Upper lobe of right lung (tissue), 1 donor: Measurements from ENCODE around the gene PLSCR3. TPM values are rescaled to one million over a fixed set of nuclear protein-coding genes. Genes with fewer than 3 reads are reported as not detected.

Experiments
- ATAC-seq: fragments of 200-7000 bp; cut with Tn5 transposase; one replicate; pipeline ENCODE4 v1.9.1; 2020; ENCODE audit warnings: mild to moderate bottlenecking, moderate library complexity
- DNase-seq: peaks from one replicate; pipeline ENCODE4 v3.0.0-alpha.2; 2020
- H3K27ac ChIP-seq: fragments of 200-600 bp; one replicate; pipeline ENCODE4 v1.8.0; 2022
- H3K27me3 ChIP-seq: fragments of 200-600 bp; one replicate; pipeline ENCODE4 v1.8.0; 2022; ENCODE audit warnings: mild to moderate bottlenecking
- H3K36me3 ChIP-seq: fragments of 200-600 bp; one replicate; pipeline ENCODE4 v1.8.0; 2022
- H3K4me1 ChIP-seq: fragments of 200-600 bp; one replicate; pipeline ENCODE4 v1.8.0; 2022
- H3K4me3 ChIP-seq: fragments of 200-600 bp; one replicate; pipeline ENCODE4 v1.8.0; 2022; ENCODE audit warnings: mild to moderate bottlenecking
- H3K9me3 ChIP-seq: fragments of 200-600 bp; one replicate; pipeline ENCODE4 v1.8.0; 2022
- CTCF ChIP-seq: fragments of 200-600 bp; IDR thresholded peaks from one replicate; pipeline ENCODE4 v1.8.0; 2022; ENCODE audit warnings: antibody characterized with exemption
- intact Hi-C: fragments of 100-400 bp; cut with DNase I; formaldehyde crosslinking; loops from one replicate; pipeline ENCODE4 v1.11.0; 2022
- total RNA-seq: library from RNA; stranded (reverse); fragmentation: NEBNext Ultra II Directional; extraction: Animal tissue kit (Norgen Biotek cat#: 25700); gene quantifications from one replicate; pipeline ENCODE4 v1.2.1, GENCODE V29; 2021
- donor health status: DM: no; HTN: yes; CAD: no; lungs with severe emphysema.

PLSCR3 gene
- total RNA-seq, 1 donor from 2014 or later, result 30.3 TPM

- no peak for TF ChIP-seq CTCF
- DNase-seq, result no peak
Measured at GRCh38 chr17:7384489-7385081, 9.7 kb downstream of the PLSCR3 start.

GRCh38 chr17:7383742-7384488 lies 10.4 kb downstream of the PLSCR3 start:
- Histone ChIP-seq H3K27ac (peak overlapping the region; percentile 3), H3K4me3 (peak overlapping the region; percentile 48), H3K27me3 (no peaks in the 10 kb centered on the region), H3K4me1 (peaks cover 14% of the 10 kb centered on the region), H3K9me3 (no peaks in the 10 kb centered on the region), H3K36me3 (peaks cover 8% of the 10 kb centered on the region)
- ATAC-seq (peak; percentile 47), DNase-seq (no peak)
- intact Hi-C loops, result no loop called here
- TF ChIP-seq CTCF, result no peak

More at GRCh38 chr17:7384489-7385081, 9.7 kb downstream of the PLSCR3 start:
- H3K9me3 ChIP-seq, result no peaks in the 10 kb centered on the region
- intact Hi-C loops, result no loop called here
- no peaks in the 10 kb centered on the region for H3K27me3 ChIP-seq
- H3K27ac ChIP-seq, result peak overlapping the region; percentile 3
- ATAC-seq, result no peak
- peaks cover 14% of the 10 kb centered on the region for H3K4me1 ChIP-seq
- peaks cover 14% of the 10 kb centered on the region for H3K36me3 ChIP-seq
- peak overlapping the region; percentile 48 for H3K4me3 ChIP-seq

- Histone ChIP-seq H3K9me3 (no peaks in the 10 kb centered on the region), H3K27me3 (no peaks in the 10 kb centered on the region), H3K36me3 (peaks cover 2% of the 10 kb centered on the region), H3K4me3 (peak overlapping the region; percentile 48), H3K4me1 (peaks cover 14% of the 10 kb centered on the region), H3K27ac (no peak overlapping the region)
- DNase-seq, result no peak
- no peak for TF ChIP-seq CTCF
- intact Hi-C loops, result no loop called here
- ATAC-seq, result no peak
Measured at GRCh38 chr17:7383371-7383741, 11.0 kb downstream of the PLSCR3 start.

GRCh38 chr17:7382901-7383300 lies 11.4 kb downstream of the PLSCR3 start:
- Histone ChIP-seq H3K27me3 (no peaks in the 10 kb centered on the region), H3K36me3 (no peaks in the 10 kb centered on the region), H3K9me3 (no peaks in the 10 kb centered on the region), H3K4me1 (peaks cover 14% of the 10 kb centered on the region), H3K27ac (no peak overlapping the region), H3K4me3 (no peak overlapping the region)
- no peak for DNase-seq
- intact Hi-C loops, result no loop called here
- no peak for ATAC-seq
- no peak for TF ChIP-seq CTCF

GRCh38 chr17:7380855-7381683 lies 13.3 kb downstream of the PLSCR3 start, which contains the start of gene TNK1:
TNK1 (plus strand) TSS chr17:7381089; CDS start chr17:7382927, 1,838 bp downstream.
- no peak for TF ChIP-seq CTCF
- H3K27me3 ChIP-seq, result no peaks in the 10 kb centered on the region
- H3K36me3 ChIP-seq, result no peaks in the 10 kb centered on the region
- peaks cover 14% of the 10 kb centered on the region for H3K4me1 ChIP-seq
- intact Hi-C loops, result no loop called here
- H3K4me3 ChIP-seq, result peak within 1 kb of the TSS; percentile 57
- ATAC-seq (peak; percentile 83), DNase-seq (peak; percentile 88)
- H3K9me3 ChIP-seq, result no peaks in the 10 kb centered on the region
- H3K27ac ChIP-seq, result peak within 1 kb of the TSS; percentile 74
